H9 (cell line): ENCODE data around the gene PDZD8. TPM values are rescaled to one million over a fixed set of nuclear protein-coding genes. Genes with fewer than 3 reads are reported as not detected.

ENCODE experiments used
- DNase-seq: peaks from one replicate; pipeline ENCODE4 v3.0.0-alpha.2; 2017
- H2AFZ ChIP-seq: one replicate; pipeline ENCODE4 v1.6.1; 2013; ENCODE audit warnings: mild to moderate bottlenecking, low read length, control low read depth, moderate library complexity
- H2AK5ac ChIP-seq: 2 replicates; pipeline ENCODE4 v1.6.1; 2013; ENCODE audit warnings: low read length, control low read depth, mixed read lengths; ENCODE audit not compliant: insufficient read length
- H2BK120ac ChIP-seq: one replicate; pipeline ENCODE4 v1.6.1; 2013; ENCODE audit warnings: low read depth, mild to moderate bottlenecking, low read length, control low read depth, inconsistent platforms; ENCODE audit not compliant: poor library complexity, severe bottlenecking
- H2BK12ac ChIP-seq: 2 replicates; pipeline ENCODE4 v1.6.1; 2013; ENCODE audit warnings: low read length, control low read depth, mixed read lengths, low read depth; ENCODE audit not compliant: insufficient read length
- H2BK15ac ChIP-seq: 2 replicates; pipeline ENCODE4 v1.6.1; 2013; ENCODE audit warnings: low read depth, low read length, control low read depth
- H2BK20ac ChIP-seq: one replicate; pipeline ENCODE4 v1.6.1; 2013; ENCODE audit warnings: low read depth, mild to moderate bottlenecking, low read length, control low read depth, inconsistent platforms; ENCODE audit not compliant: poor library complexity, severe bottlenecking
- H2BK5ac ChIP-seq: 2 replicates; pipeline ENCODE4 v1.6.1; 2013; ENCODE audit warnings: low read length, control low read depth, mixed read lengths; ENCODE audit not compliant: insufficient read length
- H3K14ac ChIP-seq: 2 replicates; pipeline ENCODE4 v1.6.1; 2013; ENCODE audit warnings: low read length, control low read depth; ENCODE audit not compliant: insufficient read depth
- H3K18ac ChIP-seq: 2 replicates; pipeline ENCODE4 v1.6.1; 2013; ENCODE audit warnings: low read depth, mild to moderate bottlenecking, mixed read lengths, low read length, control low read depth; ENCODE audit not compliant: insufficient read length
- H3K23ac ChIP-seq: 2 replicates; pipeline ENCODE4 v1.6.1; 2013; ENCODE audit warnings: low read length, control low read depth, mixed read lengths, low read depth; ENCODE audit not compliant: insufficient read length
- H3K23me2 ChIP-seq: 2 replicates; pipeline ENCODE4 v1.6.1; 2013; ENCODE audit warnings: low read depth, mild to moderate bottlenecking, mixed read lengths, low read length, control low read depth; ENCODE audit not compliant: insufficient read length, poor library complexity, severe bottlenecking
- H3K27ac ChIP-seq: 2 replicates; pipeline ENCODE4 v1.5.1; 2013; ENCODE audit warnings: low read length, control low read depth, mixed read lengths, low read depth; ENCODE audit not compliant: insufficient read length
- H3K27me3 ChIP-seq: 2 replicates; pipeline ENCODE4 v1.6.1; 2013; ENCODE audit warnings: low read length, control low read depth, inconsistent platforms; ENCODE audit not compliant: insufficient read depth
- H3K4ac ChIP-seq: 2 replicates; pipeline ENCODE4 v1.6.1; 2013; ENCODE audit warnings: low read depth, mild to moderate bottlenecking, control low read depth, inconsistent platforms, low read length, moderate library complexity
- H3K4me1 ChIP-seq: 2 replicates; pipeline ENCODE4 v1.6.1; 2013; ENCODE audit warnings: low read length, control low read depth, inconsistent platforms; ENCODE audit not compliant: insufficient read depth
- H3K4me2 ChIP-seq: 2 replicates; pipeline ENCODE4 v1.6.1; 2013; ENCODE audit warnings: low read length, control low read depth, mixed read lengths; ENCODE audit not compliant: insufficient read length, insufficient read depth
- H3K56ac ChIP-seq: 2 replicates; pipeline ENCODE4 v1.6.1; 2013; ENCODE audit warnings: low read depth, mild to moderate bottlenecking, mixed read lengths, low read length, control low read depth; ENCODE audit not compliant: insufficient read length
- H3K79me1 ChIP-seq: 2 replicates; pipeline ENCODE4 v1.6.1; 2013; ENCODE audit warnings: low read depth, mild to moderate bottlenecking, moderate library complexity, low read length, control low read depth, inconsistent platforms; ENCODE audit not compliant: insufficient read depth, poor library complexity, severe bottlenecking
- H3K79me2 ChIP-seq: 2 replicates; pipeline ENCODE4 v1.6.1; 2013; ENCODE audit warnings: low read length, control low read depth, inconsistent platforms; ENCODE audit not compliant: insufficient read depth
- H3K9ac ChIP-seq: 2 replicates; pipeline ENCODE4 v1.6.1; 2013; ENCODE audit warnings: low read length, control low read depth, mixed read lengths; ENCODE audit not compliant: insufficient read length; ENCODE audit errors: extremely low read depth
- H3K9me3 ChIP-seq: one replicate; pipeline ENCODE4 v1.6.1; 2013; ENCODE audit warnings: low read depth, low read length, inconsistent platforms; ENCODE audit not compliant: control insufficient read depth
- H3T11ph ChIP-seq: one replicate; pipeline ENCODE4 v1.6.1; 2013; ENCODE audit warnings: mild to moderate bottlenecking, low read length, control low read depth, inconsistent platforms
- H4K20me1 ChIP-seq: one replicate; pipeline ENCODE4 v1.6.1; 2013; ENCODE audit not compliant: control insufficient read depth, insufficient read length, insufficient read depth
- H4K5ac ChIP-seq: 2 replicates; pipeline ENCODE4 v1.6.1; 2013; ENCODE audit warnings: low read depth, mild to moderate bottlenecking, mixed read lengths, low read length, control low read depth; ENCODE audit not compliant: insufficient read length
- H4K8ac ChIP-seq: replicated peaks from 2 replicates; pipeline ENCODE4 v1.6.1; 2013; ENCODE audit warnings: low read length, control low read depth, mixed read lengths, low read depth; ENCODE audit not compliant: insufficient read length
- H4K91ac ChIP-seq: 2 replicates; pipeline ENCODE4 v1.6.1; 2013; ENCODE audit warnings: low read depth, mild to moderate bottlenecking, moderate library complexity, mixed read lengths, low read length, control low read depth; ENCODE audit not compliant: insufficient read length
- H3K27ac Mint-ChIP-seq, 3 experiments: 2 replicates in 2 of 3; 3 replicates in 1 of 3; pipeline ENCODE4 v1.8.0; 2020 to 2021; ENCODE audit warnings: mixed read lengths in 3 of 3, mild to moderate bottlenecking in 1 of 3, moderate library complexity in 1 of 3
- H3K27me3 Mint-ChIP-seq: 2 replicates; pipeline ENCODE4 v1.8.0; 2021; ENCODE audit warnings: low read depth, mild to moderate bottlenecking, moderate library complexity, mixed read lengths
- H3K36me3 Mint-ChIP-seq, 3 experiments: 2 replicates in 2 of 3; 3 replicates in 1 of 3; pipeline ENCODE4 v1.8.0; 2020 to 2021; ENCODE audit warnings: low read depth in 3 of 3, mixed read lengths in 3 of 3; ENCODE audit not compliant: insufficient read depth in 1 of 3
- H3K4me1 Mint-ChIP-seq, 2 experiments: 2 replicates each; pipeline ENCODE4 v1.8.0; 2020; ENCODE audit warnings: mixed read lengths in 2 of 2
- H3K4me3 Mint-ChIP-seq, 2 experiments: 2 replicates in 1 of 2; 3 replicates in 1 of 2; pipeline ENCODE4 v1.8.0; 2020 to 2021; ENCODE audit warnings: mild to moderate bottlenecking in 2 of 2, mixed read lengths in 2 of 2, moderate library complexity in 1 of 2
- H3K9me3 Mint-ChIP-seq, 2 experiments: 2 replicates in 1 of 2; 3 replicates in 1 of 2; pipeline ENCODE4 v1.8.0; 2020; ENCODE audit warnings: mild to moderate bottlenecking in 2 of 2, mixed read lengths in 2 of 2, moderate library complexity in 1 of 2
- total RNA-seq: library from RNA; stranded (reverse); gene quantifications from 2 replicates; pipeline ENCODE4 v1.2.1, GENCODE V29; 2021
- TF ChIP-seq, protein P1 (sequence below): fragments of 200-600 bp; sonication (generic); conservative IDR thresholded peaks from 3 replicates; pipeline ENCODE4 v1.8.0; 2021; ENCODE audit warnings: antibody characterized with exemption, mild to moderate bottlenecking

Gene PDZD8
- total RNA-seq, 1 experiment from 2014 or later: 38.2 TPM

DNA sequence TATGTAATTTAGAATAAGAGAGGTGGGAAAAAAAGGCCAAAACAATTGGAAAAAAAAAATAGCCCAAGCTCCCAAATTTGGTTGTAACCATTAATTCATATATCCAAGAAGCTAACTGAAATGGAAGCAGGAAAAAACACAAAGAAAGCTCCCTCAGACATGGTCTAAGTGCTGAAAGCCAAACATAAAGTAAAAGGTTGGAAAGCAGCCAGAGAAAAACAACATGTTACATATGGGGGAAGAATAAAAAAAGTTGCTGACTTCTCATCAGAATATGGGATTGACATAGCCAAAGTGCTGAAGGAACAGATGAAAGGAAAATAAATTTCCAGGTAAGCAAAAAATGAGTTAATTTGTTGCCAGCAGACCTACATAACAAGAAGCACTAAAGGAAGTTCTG is 40.3 kb downstream of the PDZD8 start:
- H3K27me3 Mint-ChIP-seq: no peaks in the 10 kb centered on the region

More for the DNA sequence above, 40.3 kb downstream of the PDZD8 start:
- H4K5ac ChIP-seq: no peak overlapping the region
- H3K9ac ChIP-seq: no peak overlapping the region
- H2BK5ac ChIP-seq: no peak overlapping the region
- H2AK5ac ChIP-seq: no peak overlapping the region
- H3K4me1 Mint-ChIP-seq: peaks cover 14 to 19% of the 10 kb centered on the region in 2 experiments
- no peak overlapping the region for H3K27ac ChIP-seq
- TF ChIP-seq, protein P1, sequence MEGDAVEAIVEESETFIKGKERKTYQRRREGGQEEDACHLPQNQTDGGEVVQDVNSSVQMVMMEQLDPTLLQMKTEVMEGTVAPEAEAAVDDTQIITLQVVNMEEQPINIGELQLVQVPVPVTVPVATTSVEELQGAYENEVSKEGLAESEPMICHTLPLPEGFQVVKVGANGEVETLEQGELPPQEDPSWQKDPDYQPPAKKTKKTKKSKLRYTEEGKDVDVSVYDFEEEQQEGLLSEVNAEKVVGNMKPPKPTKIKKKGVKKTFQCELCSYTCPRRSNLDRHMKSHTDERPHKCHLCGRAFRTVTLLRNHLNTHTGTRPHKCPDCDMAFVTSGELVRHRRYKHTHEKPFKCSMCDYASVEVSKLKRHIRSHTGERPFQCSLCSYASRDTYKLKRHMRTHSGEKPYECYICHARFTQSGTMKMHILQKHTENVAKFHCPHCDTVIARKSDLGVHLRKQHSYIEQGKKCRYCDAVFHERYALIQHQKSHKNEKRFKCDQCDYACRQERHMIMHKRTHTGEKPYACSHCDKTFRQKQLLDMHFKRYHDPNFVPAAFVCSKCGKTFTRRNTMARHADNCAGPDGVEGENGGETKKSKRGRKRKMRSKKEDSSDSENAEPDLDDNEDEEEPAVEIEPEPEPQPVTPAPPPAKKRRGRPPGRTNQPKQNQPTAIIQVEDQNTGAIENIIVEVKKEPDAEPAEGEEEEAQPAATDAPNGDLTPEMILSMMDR: no peak
- H3K36me3 Mint-ChIP-seq: peaks cover 13 to 22% (median 20%) of the 10 kb centered on the region in 3 experiments; a peak in 6 of 7 replicates
- no peak overlapping the region for H3K18ac ChIP-seq
- no peaks in the 10 kb centered on the region for H3K79me1 ChIP-seq
- no peak overlapping the region for H2BK12ac ChIP-seq
- H2BK15ac ChIP-seq: no peak overlapping the region
- H3K4me3 Mint-ChIP-seq: no peak overlapping the region
- H2BK20ac ChIP-seq: no peak overlapping the region
- H3K27ac Mint-ChIP-seq: peak overlapping the region in 1 of 3 experiments; percentile 66; a peak in 1 of 7 replicates
- H4K91ac ChIP-seq: no peak overlapping the region
- no peaks in the 10 kb centered on the region for H3K27me3 ChIP-seq
- no peak overlapping the region for H3K14ac ChIP-seq
- H2AFZ ChIP-seq: no peak overlapping the region
- no peaks in the 10 kb centered on the region for H3K23me2 ChIP-seq
- no peaks in the 10 kb centered on the region; the same call in 1 of the 2 replicates for H3K79me2 ChIP-seq
- no peak overlapping the region for H3K4ac ChIP-seq
- H4K20me1 ChIP-seq: no peaks in the 10 kb centered on the region
- no peaks in the 10 kb centered on the region for H3K9me3 ChIP-seq
- H2BK120ac ChIP-seq: no peak overlapping the region
- no peak for DNase-seq
- peaks cover 0 to 3% of the 10 kb centered on the region in 2 experiments; a peak in 1 of 5 replicates for H3K9me3 Mint-ChIP-seq
- H3K23ac ChIP-seq: no peak overlapping the region
- H4K8ac ChIP-seq: no peak overlapping the region
- H3K4me2 ChIP-seq: no peak overlapping the region
- H3K4me1 ChIP-seq: no peaks in the 10 kb centered on the region; the same call in 1 of the 2 replicates
- no peak overlapping the region for H3K56ac ChIP-seq
- H3T11ph ChIP-seq: no peak overlapping the region
